Liver (tissue), 9 donors: ENCODE results near the gene ACIN1. TPM values are rescaled to one million over a fixed set of nuclear protein-coding genes. Genes with fewer than 3 reads are reported as not detected.

Experiments used
- DNase-seq: peaks from one replicate; pipeline ENCODE4 v3.0.0-alpha.2; 2017; ENCODE audit warnings: low spot score
- H3K27ac ChIP-seq, 2 donors: one replicate each; pipeline ENCODE4 v1.7.0; 2013; ENCODE audit warnings: inconsistent platforms in 2 of 2, low read length in 2 of 2, control low read depth in 1 of 2, low read depth in 1 of 2, mild to moderate bottlenecking in 1 of 2
- H3K27me3 ChIP-seq, 4 donors: one replicate each; pipeline versions ENCODE4 v1.6.1 to v1.7.0; 2013; ENCODE audit warnings: low read length in 3 of 4, inconsistent platforms in 1 of 4, mild to moderate bottlenecking in 1 of 4, moderate library complexity in 1 of 4; ENCODE audit not compliant: control insufficient read depth in 4 of 4, insufficient read depth in 4 of 4
- H3K36me3 ChIP-seq, 4 donors: one replicate each; pipeline versions ENCODE4 v1.6.1 to v1.7.0; 2013; ENCODE audit warnings: low read length in 3 of 4, mild to moderate bottlenecking in 3 of 4, low read depth in 1 of 4, moderate library complexity in 1 of 4; ENCODE audit not compliant: control insufficient read depth in 4 of 4, insufficient read depth in 3 of 4
- H3K4me1 ChIP-seq, 4 donors: one replicate each; pipeline versions ENCODE4 v1.6.1 to v1.7.0; 2013; ENCODE audit warnings: low read length in 3 of 4, mild to moderate bottlenecking in 3 of 4, moderate library complexity in 1 of 4; ENCODE audit not compliant: control insufficient read depth in 4 of 4, insufficient read depth in 4 of 4
- H3K4me3 ChIP-seq, 3 donors: one replicate each; pipeline versions ENCODE4 v1.6.1 to v1.7.0; 2013; ENCODE audit warnings: low read length in 3 of 3, control low read depth in 1 of 3, low read depth in 1 of 3, mild to moderate bottlenecking in 1 of 3
- H3K9ac ChIP-seq, 2 donors: one replicate each; pipeline ENCODE4 v1.7.0; 2013; ENCODE audit warnings: low read length in 2 of 2, mild to moderate bottlenecking in 2 of 2, moderate library complexity in 2 of 2, control low read depth in 1 of 2, low read depth in 1 of 2
- H3K9me3 ChIP-seq, 4 donors: one replicate each; pipeline versions ENCODE4 v1.6.1 to v1.7.0; 2013; ENCODE audit warnings: low read length in 3 of 4; ENCODE audit not compliant: control insufficient read depth in 4 of 4
- CTCF ChIP-seq: fragments of 150-350 bp; IDR thresholded peaks from 2 replicates; pipeline ENCODE4 v1.5.1; 2017; ENCODE audit warnings: improper control_type of control experiment, low read depth, low read length; ENCODE audit not compliant: missing input control
- EGR1 ChIP-seq, 2 donors: IDR thresholded peaks; 2 replicates each; pipeline ENCODE4 v1.6.1; 2016 to 2018; ENCODE audit warnings: antibody characterized with exemption in 2 of 2, low read depth in 2 of 2
- FOXA1 ChIP-seq: IDR thresholded peaks from 2 replicates; pipeline ENCODE4 v1.6.1; 2016; ENCODE audit warnings: antibody characterized with exemption
- FOXA2 ChIP-seq: IDR thresholded peaks from 2 replicates; pipeline ENCODE4 v1.6.1; 2016; ENCODE audit warnings: antibody characterized with exemption
- GABPA ChIP-seq, 2 donors: IDR thresholded peaks in 1 of 2; conservative IDR thresholded peaks in 1 of 2; 2 replicates each; pipeline ENCODE4 v1.6.1; 2016; ENCODE audit warnings: antibody characterized with exemption in 2 of 2, mild to moderate bottlenecking in 1 of 2, moderate library complexity in 1 of 2
- HNF4A ChIP-seq, 2 donors: conservative IDR thresholded peaks; 2 replicates each; pipeline ENCODE4 v1.6.1; 2016; ENCODE audit warnings: antibody characterized with exemption in 2 of 2, mild to moderate bottlenecking in 2 of 2
- HNF4G ChIP-seq: IDR thresholded peaks from 2 replicates; pipeline ENCODE4 v1.6.1; 2016; ENCODE audit warnings: antibody characterized with exemption
- JUND ChIP-seq, 2 donors: IDR thresholded peaks; 2 replicates each; pipeline ENCODE4 v1.6.1; 2016; ENCODE audit warnings: antibody characterized with exemption in 2 of 2
- MAX ChIP-seq: IDR thresholded peaks from 2 replicates; pipeline ENCODE4 v1.6.1; 2016; ENCODE audit warnings: antibody characterized with exemption
- NR2F2 ChIP-seq: IDR thresholded peaks from 2 replicates; pipeline ENCODE4 v1.6.1; 2016; ENCODE audit warnings: antibody characterized with exemption
- RAD21 ChIP-seq, 2 donors: IDR thresholded peaks; 2 replicates each; pipeline ENCODE4 v1.6.1; 2016; ENCODE audit warnings: antibody characterized with exemption in 2 of 2, mild to moderate bottlenecking in 2 of 2
- REST ChIP-seq: IDR thresholded peaks from 2 replicates; pipeline ENCODE4 v1.6.1; 2016; ENCODE audit warnings: antibody characterized with exemption, mild to moderate bottlenecking
- RXRA ChIP-seq, 2 donors: IDR thresholded peaks; 2 replicates each; pipeline ENCODE4 v1.6.1; 2017 to 2018; ENCODE audit warnings: antibody characterized with exemption in 2 of 2, mild to moderate bottlenecking in 1 of 2
- SP1 ChIP-seq: IDR thresholded peaks from 2 replicates; pipeline ENCODE4 v1.6.1; 2018; ENCODE audit warnings: antibody characterized with exemption, mild to moderate bottlenecking
- TAF1 ChIP-seq: conservative IDR thresholded peaks from 2 replicates; pipeline ENCODE4 v1.6.1; 2016; ENCODE audit warnings: antibody characterized with exemption, mild to moderate bottlenecking
- YY1 ChIP-seq: IDR thresholded peaks from 2 replicates; pipeline ENCODE4 v1.6.1; 2016; ENCODE audit warnings: antibody characterized with exemption, mild to moderate bottlenecking
- ZBTB33 ChIP-seq: IDR thresholded peaks from 2 replicates; pipeline ENCODE4 v1.6.1; 2016; ENCODE audit warnings: antibody characterized with exemption
- WGBS: extraction: QIAGEN DNeasy Blood & Tissue Kit; methylation state at CpG from one replicate; pipeline ENCODE4 v1.1.7; 2013; 5-methylcytosine and 5-hydroxymethylcytosine counted together
- polyA plus RNA-seq, 2 donors: library from polyadenylated mRNA; stranded (reverse) in 1 of 2; unstranded in 1 of 2; fragments of 200-250 nt in 1 of 2; fragments of >200 nt in 1 of 2; fragmentation: Nextera tagmentation in 1 of 2; extraction: Ambion mirVana in 1 of 2; gene quantifications; one replicate each; pipeline versions ENCODE4 v1.2.1 to v1.2.3, GENCODE V29; 2013 to 2015
- total RNA-seq, 2 donors: library from RNA; depleted of rRNA; stranded (reverse); fragments of >200 nt; gene quantifications; one replicate each; pipeline ENCODE4 v1.2.3, GENCODE V29; 2014
- TF ChIP-seq, protein P1 (sequence below): IDR thresholded peaks from 2 replicates; pipeline ENCODE4 v1.6.1; 2016; ENCODE audit warnings: antibody characterized with exemption
- donor health status: healthy.
- donor health status: healthy.
- donor health status: healthy.
- donor health status: healthy.
- donor health status: healthy.

Gene ACIN1
- total and polyA plus RNA-seq, 4 donors: 8.1 to 50.6 (median 37.1) TPM

- no peaks in the 10 kb centered on the region for H3K27me3 ChIP-seq
- H3K9ac ChIP-seq: no peak overlapping the region
- no peaks in the 10 kb centered on the region for H3K36me3 ChIP-seq
- H3K4me3 ChIP-seq: no peak overlapping the region
- WGBS: 90% methylated on average over 4 of the region's 4 CpGs
- TF ChIP-seq, protein P1, sequence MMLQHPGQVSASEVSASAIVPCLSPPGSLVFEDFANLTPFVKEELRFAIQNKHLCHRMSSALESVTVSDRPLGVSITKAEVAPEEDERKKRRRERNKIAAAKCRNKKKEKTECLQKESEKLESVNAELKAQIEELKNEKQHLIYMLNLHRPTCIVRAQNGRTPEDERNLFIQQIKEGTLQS: no peak
- TF ChIP-seq HNF4G (no peak), EGR1 (IDR thresholded peaks at IDR 0.05; ENCODE audit: low read depth in 2 of 2) (no peak), REST (no peak), NR2F2 (no peak), YY1 (no peak), ZBTB33 (no peak), FOXA2 (no peak), RAD21 (IDR thresholded peaks at IDR 0.05) (no peak), GABPA (IDR thresholded peaks at IDR 0.05 in 1 of 2, conservative IDR thresholded peaks at IDR 0.05 in 1 of 2) (no peak), CTCF (no peak), RXRA (IDR thresholded peaks at IDR 0.05) (no peak), FOXA1 (no peak), TAF1 (no peak), MAX (no peak)
- no peak overlapping the region for H3K27ac ChIP-seq
- no peaks in the 10 kb centered on the region for H3K9me3 ChIP-seq
- peaks cover 0 to 3% (median 2%) of the 10 kb centered on the region in 4 donors for H3K4me1 ChIP-seq
- no peak for DNase-seq
Observed at GRCh38 chr14:23103581-23103980, 8.6 kb upstream of the ACIN1 start.

- Histone ChIP-seq H3K27ac (no peak overlapping the region), H3K9ac (no peak overlapping the region), H3K27me3 (no peaks in the 10 kb centered on the region), H3K36me3 (peaks cover 0 to 6% (median 2%) of the 10 kb centered on the region in 4 donors), H3K4me1 (peaks cover 0 to 3% (median 2%) of the 10 kb centered on the region in 4 donors), H3K9me3 (no peaks in the 10 kb centered on the region), H3K4me3 (no peak overlapping the region)
- 89% methylated on average over 2 of the region's 2 CpGs for WGBS
- TF ChIP-seq EGR1 (IDR thresholded peaks at IDR 0.05; ENCODE audit: low read depth in 2 of 2) (no peak), YY1 (no peak), ZBTB33 (no peak), CTCF (no peak), TAF1 (no peak), NR2F2 (no peak), SP1 (no peak), JUND (IDR thresholded peaks at IDR 0.05) (no peak), HNF4A (conservative IDR thresholded peaks at IDR 0.05) (no peak)
- TF ChIP-seq, protein P1: no peak
- no peak for DNase-seq
Observed at GRCh38 chr14:23102801-23103200, 7.9 kb upstream of the ACIN1 start.
